ENCODE measurements around the gene LRCH1.
A peak's percentile ranks its signal among the peaks of the same experiment; 100 is the strongest.

LRCH1 gene

GRCh38 chr13:46536341-46536740 is 16.6 kb upstream of the LRCH1 start:
- DNase-seq = no peak

GRCh38 chr13:46539231-46539630 is 13.7 kb upstream of the LRCH1 start:
- no peak for DNase-seq

- DNase-seq = no peak
Measured at GRCh38 chr13:46541210-46541609, 11.8 kb upstream of the LRCH1 start.

- no peak for DNase-seq
Measured at GRCh38 chr13:46542833-46543232, 10.1 kb upstream of the LRCH1 start.

- DNase-seq = no peak
Measured at GRCh38 chr13:46543287-46543686, 9.7 kb upstream of the LRCH1 start.

- DNase-seq = no peak
Measured at GRCh38 chr13:46544208-46544607, 8.8 kb upstream of the LRCH1 start.

- no peak for DNase-seq
Measured at GRCh38 chr13:46544811-46545210, 8.2 kb upstream of the LRCH1 start.

GRCh38 chr13:46546084-46546768 is 6.7 kb upstream of the LRCH1 start:
- no peak for DNase-seq

- no peak for DNase-seq
Measured at GRCh38 chr13:46550822-46551221, 2.1 kb upstream of the LRCH1 start.

- DNase-seq = peak; percentile 72
Measured at GRCh38 chr13:46551410-46552302, 1.3 kb upstream of the LRCH1 start.

GRCh38 chr13:46552303-46552682 is 677 bp upstream of the LRCH1 start:
- no peak for DNase-seq

- no peak for DNase-seq
Measured at GRCh38 chr13:46553521-46553885, 533 bp downstream of the LRCH1 start.

- peak; percentile 90 for DNase-seq
Measured at GRCh38 chr13:46553886-46554858, 1.2 kb downstream of the LRCH1 start.

GRCh38 chr13:46554951-46555350 is 2.0 kb downstream of the LRCH1 start:
- DNase-seq = no peak

- DNase-seq = no peak
Measured at GRCh38 chr13:46555722-46556417, 2.9 kb downstream of the LRCH1 start.

GRCh38 chr13:46556418-46556779 is 3.4 kb downstream of the LRCH1 start:
- DNase-seq = no peak

GRCh38 chr13:46559272-46559805 is 6.4 kb downstream of the LRCH1 start:
- no peak for DNase-seq

GRCh38 chr13:46560778-46561177 is 7.8 kb downstream of the LRCH1 start:
- no peak for DNase-seq

- no peak for DNase-seq
Measured at GRCh38 chr13:46561286-46561685, 8.3 kb downstream of the LRCH1 start.

GRCh38 chr13:46561691-46562090 is 8.7 kb downstream of the LRCH1 start:
- no peak for DNase-seq

- no peak for DNase-seq
Measured at GRCh38 chr13:46562152-46562551, 9.2 kb downstream of the LRCH1 start.

- DNase-seq = no peak
Measured at GRCh38 chr13:46562581-46562980, 9.6 kb downstream of the LRCH1 start.
